OCI-LY1 (cell line): ENCODE data around the gene FMOD.

Source experiments
- H2AFZ ChIP-seq: fragments of 200-600 bp; sonication (generic), shearing (Covaris generic); 2 replicates; pipeline ENCODE4 v1.6.0; 2014; ENCODE audit warnings: antibody characterized with exemption, mild to moderate bottlenecking, low read length
- H3F3A ChIP-seq: fragments of 200-600 bp; sonication (generic), shearing (Covaris generic); 2 replicates; pipeline ENCODE4 v1.6.0; 2014; ENCODE audit warnings: mild to moderate bottlenecking, antibody characterized with exemption, low read length, moderate library complexity; ENCODE audit not compliant: insufficient read depth
- H3K27ac ChIP-seq: fragments of 200-600 bp; sonication (generic); 2 replicates; pipeline ENCODE4 v1.5.1; 2014; ENCODE audit warnings: low read length, mixed run types, mild to moderate bottlenecking, low read depth; ENCODE audit not compliant: poor library complexity, severe bottlenecking
- H3K27me3 ChIP-seq: fragments of 200-600 bp; sonication (generic); 2 replicates; pipeline ENCODE4 v1.6.0; 2014; ENCODE audit warnings: antibody characterized with exemption, mild to moderate bottlenecking, low read length, moderate library complexity; ENCODE audit not compliant: insufficient read depth
- H3K36me3 ChIP-seq: fragments of 200-600 bp; sonication (generic); 2 replicates; pipeline ENCODE4 v1.6.1; 2014; ENCODE audit warnings: mild to moderate bottlenecking, antibody characterized with exemption, low read length, moderate library complexity, mixed read lengths; ENCODE audit not compliant: insufficient read depth
- H3K4me1 ChIP-seq: fragments of 200-600 bp; sonication (generic); 2 replicates; pipeline ENCODE4 v1.5.1; 2014; ENCODE audit warnings: mild to moderate bottlenecking, low read length, moderate library complexity; ENCODE audit not compliant: insufficient read depth, severe bottlenecking
- H3K4me2 ChIP-seq: fragments of 200-600 bp; sonication (generic), shearing (Covaris generic); 2 replicates; pipeline ENCODE4 v1.6.1; 2014; ENCODE audit warnings: low read length
- H3K4me3 ChIP-seq: fragments of 200-600 bp; sonication (generic); 2 replicates; pipeline ENCODE4 v1.5.1; 2014; ENCODE audit warnings: low read length, low read depth, mild to moderate bottlenecking, mixed read lengths; ENCODE audit not compliant: poor library complexity, severe bottlenecking
- H3K79me2 ChIP-seq: fragments of 200-600 bp; shearing (Covaris generic); 2 replicates; pipeline ENCODE4 v1.6.1; 2016; ENCODE audit warnings: mixed run types, low read length, mixed read lengths; ENCODE audit not compliant: insufficient read depth
- H3K9ac ChIP-seq: fragments of 200-600 bp; sonication (generic), shearing (Covaris generic); 2 replicates; pipeline ENCODE4 v1.6.1; 2014; ENCODE audit warnings: mild to moderate bottlenecking, low read length, mixed read lengths
- H3K9me2 ChIP-seq: fragments of 200-600 bp; sonication (generic), shearing (Covaris generic); 2 replicates; pipeline ENCODE4 v1.6.1; 2014; ENCODE audit warnings: low read depth, mild to moderate bottlenecking, low read length, mixed read lengths
- H3K9me3 ChIP-seq: fragments of 200-600 bp; shearing (Covaris generic); 2 replicates; pipeline ENCODE4 v1.6.1; 2014; ENCODE audit warnings: low read length, mixed read lengths
- H4K20me1 ChIP-seq: fragments of 200-600 bp; sonication (generic), shearing (Covaris generic); 2 replicates; pipeline ENCODE4 v1.6.0; 2016; ENCODE audit warnings: mild to moderate bottlenecking, low read length; ENCODE audit not compliant: insufficient read depth
- CTCF ChIP-seq: fragments of 200-600 bp; sonication (generic), shearing (Covaris generic); IDR thresholded peaks from 2 replicates; pipeline ENCODE4 v1.5.1; 2017; ENCODE audit warnings: mild to moderate bottlenecking, antibody characterized with exemption, low read length, moderate library complexity, mixed read lengths
- EZH2 ChIP-seq: fragments of 200-600 bp; sonication (generic), shearing (Covaris generic); IDR thresholded peaks from 2 replicates; pipeline ENCODE4 v1.8.0; 2017; ENCODE audit warnings: borderline replicate concordance, mixed run types, mild to moderate bottlenecking, antibody characterized with exemption, low read length, moderate library complexity, mixed read lengths

The FMOD gene

GRCh38 chr1:203371288-203371687 lies 20.4 kb upstream of the FMOD start:
- Histone ChIP-seq H3K27me3 (no peaks in the 10 kb centered on the region), H3K9ac (no peak overlapping the region), H3K9me2 (no peaks in the 10 kb centered on the region), H3K4me3 (no peak overlapping the region), H2AFZ (no peak overlapping the region), H3K36me3 (no peaks in the 10 kb centered on the region), H4K20me1 (no peaks in the 10 kb centered on the region), H3K79me2 (no peaks in the 10 kb centered on the region), H3K4me2 (no peak overlapping the region), H3K27ac (no peak overlapping the region), H3F3A (no peaks in the 10 kb centered on the region), H3K9me3 (0 out of 2 replicates have a peak, but pooled peaks cover 3% of the 10 kb centered on the region), H3K4me1 (peaks cover 9% of the 10 kb centered on the region)
- no peak for TF ChIP-seq CTCF
- TF ChIP-seq EZH2 = no peak

GRCh38 chr1:203369666-203370065 lies 18.7 kb upstream of the FMOD start:
- H3K27me3 ChIP-seq = no peaks in the 10 kb centered on the region
- H2AFZ ChIP-seq = no peak overlapping the region
- H3K4me3 ChIP-seq = no peak overlapping the region
- H3K9ac ChIP-seq = no peak overlapping the region
- H3F3A ChIP-seq = no peaks in the 10 kb centered on the region
- no peaks in the 10 kb centered on the region for H3K9me2 ChIP-seq
- TF ChIP-seq EZH2 (no peak), CTCF (no peak)
- peaks cover 9% of the 10 kb centered on the region for H3K4me1 ChIP-seq
- H3K4me2 ChIP-seq = no peak overlapping the region
- no peak overlapping the region for H3K27ac ChIP-seq
- H3K9me3 ChIP-seq = no peaks in the 10 kb centered on the region
- H4K20me1 ChIP-seq = no peaks in the 10 kb centered on the region
- H3K36me3 ChIP-seq = no peaks in the 10 kb centered on the region
- no peaks in the 10 kb centered on the region for H3K79me2 ChIP-seq

GRCh38 chr1:203368624-203369451 lies 17.9 kb upstream of the FMOD start:
- H3K9me3 ChIP-seq = no peaks in the 10 kb centered on the region
- no peak overlapping the region for H3K27ac ChIP-seq

More at GRCh38 chr1:203368624-203369451, 17.9 kb upstream of the FMOD start:
- no peaks in the 10 kb centered on the region for H3F3A ChIP-seq
- no peaks in the 10 kb centered on the region for H3K27me3 ChIP-seq
- no peaks in the 10 kb centered on the region for H4K20me1 ChIP-seq
- H3K36me3 ChIP-seq = no peaks in the 10 kb centered on the region
- H3K4me3 ChIP-seq = no peak overlapping the region
- H3K4me1 ChIP-seq = peaks cover 9% of the 10 kb centered on the region
- no peak overlapping the region for H2AFZ ChIP-seq
- H3K9ac ChIP-seq = no peak overlapping the region
- no peaks in the 10 kb centered on the region for H3K79me2 ChIP-seq
- no peak overlapping the region for H3K4me2 ChIP-seq
- TF ChIP-seq EZH2 = no peak
- TF ChIP-seq CTCF = peak; percentile 17; the same call in 1 of the 2 replicates
- no peaks in the 10 kb centered on the region for H3K9me2 ChIP-seq
